ENCODE results near the gene MISP. TPM values are rescaled to one million over a fixed set of nuclear protein-coding genes. Genes with fewer than 3 reads are reported as not detected.

MISP gene
- total and polyA plus RNA-seq, 9 donors = 0.08 to 44.0 (median 0.55) TPM

DNA sequence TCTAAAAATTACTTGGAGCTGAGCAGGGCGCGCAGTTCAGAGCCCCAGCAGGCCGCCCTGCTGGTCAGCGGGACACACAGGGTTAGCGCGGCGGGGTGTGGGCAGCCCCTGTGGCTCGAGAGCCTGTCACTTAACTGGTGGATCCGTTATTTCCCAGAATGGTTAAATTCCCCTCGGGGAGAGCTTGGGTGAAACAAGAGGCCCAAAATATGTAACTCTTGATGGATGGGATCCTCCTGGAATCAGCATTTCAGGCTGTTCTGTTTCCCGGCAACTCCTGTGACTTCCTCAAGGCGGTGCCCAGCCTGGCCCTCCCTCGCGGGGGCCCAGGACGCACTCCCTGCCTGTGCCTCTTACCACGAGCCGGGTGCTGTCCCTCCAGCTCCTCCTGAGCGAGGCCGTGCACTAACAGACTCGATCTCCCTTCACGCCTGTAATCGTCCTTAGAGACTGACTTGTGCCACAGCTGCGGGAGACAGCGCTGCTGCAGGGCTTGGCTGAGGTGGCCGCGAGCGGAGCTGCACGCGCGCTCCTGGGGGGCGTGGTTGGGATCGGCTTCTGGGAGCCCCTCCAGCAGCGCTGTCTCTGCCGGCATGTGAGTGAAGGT lies 56.0 kb downstream of the MISP start:
- H3K27me3 ChIP-seq = no peaks in the 10 kb centered on the region
- no peaks in the 10 kb centered on the region for H3K9me3 ChIP-seq
- WGBS, 3 donors = 82 to 88% (median 82%) methylated on average over 34 of the region's 34 CpGs
- peak in 1 of 5 donors; percentile 22 for DNase-seq
- no peak for TF ChIP-seq EP300 (IDR thresholded peaks at IDR 0.05)
- no peaks in the 10 kb centered on the region for H3K36me3 ChIP-seq
- H3K27ac ChIP-seq = no peak overlapping the region
- H3K4me1 ChIP-seq (ENCODE audit: insufficient read depth) = peaks cover 13% of the 10 kb centered on the region
- H3K4me3 ChIP-seq = no peak overlapping the region
- intact Hi-C loops (cut with DNase I) = no loop called here

- Histone ChIP-seq H3K36me3 (no peaks in the 10 kb centered on the region), H3K27ac (no peak overlapping the region), H3K9me3 (no peaks in the 10 kb centered on the region), H3K27me3 (no peaks in the 10 kb centered on the region), H3K4me1 (ENCODE audit: insufficient read depth) (peaks cover 5% of the 10 kb centered on the region), H3K4me3 (no peak overlapping the region)
- TF ChIP-seq POLR2A (IDR thresholded peaks at IDR 0.05) (no peak), CTCF (IDR thresholded peaks at IDR 0.05) (no peak), EP300 (IDR thresholded peaks at IDR 0.05) (no peak)
- 86 to 89% (median 87%) methylated on average over 41 to 44 of the region's 44 CpGs for WGBS, 3 donors
- intact Hi-C loops (cut with DNase I) = no loop called here
- DNase-seq = peak in 1 of 5 donors; percentile 23
Observed at GRCh38 chr19:807627-808422, 56.9 kb downstream of the MISP start.

- H3K36me3 ChIP-seq = no peaks in the 10 kb centered on the region
- no peak for TF ChIP-seq POLR2A (IDR thresholded peaks at IDR 0.05)
- no peak for TF ChIP-seq EP300 (IDR thresholded peaks at IDR 0.05)
- no peak for TF ChIP-seq CTCF (IDR thresholded peaks at IDR 0.05)
- intact Hi-C loops (cut with DNase I) = no loop called here
Observed at GRCh38 chr19:808423-808775, 57.5 kb downstream of the MISP start.

GRCh38 chr19:810077-810855 lies 59.4 kb downstream of the MISP start:
- intact Hi-C loops (cut with DNase I) = no loop called here
- no peaks in the 10 kb centered on the region for H3K27me3 ChIP-seq
- no peaks in the 10 kb centered on the region for H3K4me1 ChIP-seq (ENCODE audit: insufficient read depth)
- no peak overlapping the region for H3K27ac ChIP-seq
- H3K4me3 ChIP-seq = no peak overlapping the region
- 57 to 61% (median 60%) methylated on average over 30 of the region's 30 CpGs for WGBS, 3 donors
- no peaks in the 10 kb centered on the region for H3K36me3 ChIP-seq
- TF ChIP-seq EP300 (IDR thresholded peaks at IDR 0.05) (no peak), CTCF (IDR thresholded peaks at IDR 0.05) (no peak), POLR2A (IDR thresholded peaks at IDR 0.05) (no peak)
- peak in 2 of 5 donors; percentile 44 to 54 for DNase-seq
- no peaks in the 10 kb centered on the region for H3K9me3 ChIP-seq

More at GRCh38 chr19:808423-808775, 57.5 kb downstream of the MISP start:
- 87 to 88% (median 87%) methylated on average over 25 to 26 of the region's 26 CpGs for WGBS, 3 donors
- DNase-seq = peak in 1 of 5 donors; percentile 19
- no peaks in the 10 kb centered on the region for H3K9me3 ChIP-seq
- H3K4me1 ChIP-seq (ENCODE audit: insufficient read depth) = no peaks in the 10 kb centered on the region
- H3K4me3 ChIP-seq = no peak overlapping the region
- H3K27ac ChIP-seq = no peak overlapping the region
- H3K27me3 ChIP-seq = no peaks in the 10 kb centered on the region
